C4-2B (cell line): ENCODE data around the gene GPHN.
"Not testable (repeated sequence)": the region's sequence is repeated elsewhere in the genome, so short reads cannot be mapped to it uniquely, and the experiment has no call there.

Experiments used
- H3K27ac ChIP-seq: fragments of 450-650 bp; 2 replicates; pipeline ENCODE4 v1.5.1; 2017
- CTCF ChIP-seq: fragments of 450-650 bp; conservative IDR thresholded peaks from 2 replicates; pipeline ENCODE4 v1.5.1; 2017; ENCODE audit warnings: mild to moderate bottlenecking
- ZFX ChIP-seq: fragments of 450-650 bp; IDR thresholded peaks from 2 replicates; pipeline ENCODE4 v1.6.1; 2017

Gene GPHN

GRCh38 chr14:66501592-66501991 lies 6.4 kb upstream of the GPHN start:
- TF ChIP-seq CTCF: no peak
- TF ChIP-seq ZFX: no peak
- no peak overlapping the region for H3K27ac ChIP-seq

DNA sequence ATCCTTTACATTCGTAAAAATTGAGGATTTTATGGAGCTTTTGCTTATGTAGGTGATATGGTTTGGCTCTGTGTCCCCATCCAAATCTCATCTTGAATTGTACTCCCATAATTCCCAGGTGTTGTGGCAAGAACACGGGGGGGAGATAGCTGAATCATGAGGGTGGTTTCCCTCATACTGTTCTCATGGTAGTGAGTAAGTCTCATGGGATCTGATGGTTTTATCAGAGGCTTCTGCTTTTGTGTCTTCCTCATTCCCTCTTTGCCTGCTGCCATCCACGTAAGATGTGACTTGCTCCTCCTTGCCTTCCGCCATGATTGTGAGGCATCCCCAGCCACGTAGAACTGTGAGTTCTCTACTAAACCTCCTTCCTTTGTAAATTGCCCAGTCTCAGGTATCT lies 5.1 kb upstream of the GPHN start:
- H3K27ac ChIP-seq: not testable (repeated sequence)

GRCh38 chr14:66503532-66503931 lies 4.4 kb upstream of the GPHN start:
- no peak overlapping the region for H3K27ac ChIP-seq
- no peak for TF ChIP-seq CTCF
- no peak for TF ChIP-seq ZFX

DNA sequence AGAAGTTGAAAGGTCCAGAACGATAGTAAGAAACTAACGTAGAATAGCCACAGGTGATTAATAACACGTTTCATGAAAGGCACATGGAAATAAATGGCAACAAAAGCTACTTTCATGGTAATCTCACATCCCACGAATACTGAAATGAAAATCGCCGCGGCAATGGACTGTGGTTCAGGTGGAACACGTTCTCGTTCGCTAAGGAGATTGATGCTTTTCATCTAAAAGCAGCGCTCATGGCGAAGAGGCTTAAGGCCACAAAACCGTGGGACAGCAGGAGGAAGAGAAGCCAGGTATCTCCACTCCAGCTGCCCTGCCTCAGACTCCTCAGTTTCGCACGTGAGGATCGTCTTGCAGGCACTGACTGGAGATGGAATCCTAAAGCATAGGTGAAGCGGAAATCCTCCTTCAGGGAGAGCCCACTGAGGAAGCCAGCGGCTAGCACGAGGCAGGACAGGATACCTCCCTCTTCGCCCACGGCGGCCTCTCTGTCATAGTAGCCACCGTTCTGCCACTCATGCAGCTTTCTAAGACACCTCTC lies 696 bp upstream of the GPHN start:
- H3K27ac ChIP-seq: peak overlapping the region; percentile 92
- TF ChIP-seq CTCF (no peak), ZFX (no peak)

- TF ChIP-seq ZFX (no peak), CTCF (no peak)
- peak overlapping the region; percentile 92 for H3K27ac ChIP-seq
These were observed 549 bp downstream of the GPHN start for GRCh38 chr14:66508547-66508845.

DNA sequence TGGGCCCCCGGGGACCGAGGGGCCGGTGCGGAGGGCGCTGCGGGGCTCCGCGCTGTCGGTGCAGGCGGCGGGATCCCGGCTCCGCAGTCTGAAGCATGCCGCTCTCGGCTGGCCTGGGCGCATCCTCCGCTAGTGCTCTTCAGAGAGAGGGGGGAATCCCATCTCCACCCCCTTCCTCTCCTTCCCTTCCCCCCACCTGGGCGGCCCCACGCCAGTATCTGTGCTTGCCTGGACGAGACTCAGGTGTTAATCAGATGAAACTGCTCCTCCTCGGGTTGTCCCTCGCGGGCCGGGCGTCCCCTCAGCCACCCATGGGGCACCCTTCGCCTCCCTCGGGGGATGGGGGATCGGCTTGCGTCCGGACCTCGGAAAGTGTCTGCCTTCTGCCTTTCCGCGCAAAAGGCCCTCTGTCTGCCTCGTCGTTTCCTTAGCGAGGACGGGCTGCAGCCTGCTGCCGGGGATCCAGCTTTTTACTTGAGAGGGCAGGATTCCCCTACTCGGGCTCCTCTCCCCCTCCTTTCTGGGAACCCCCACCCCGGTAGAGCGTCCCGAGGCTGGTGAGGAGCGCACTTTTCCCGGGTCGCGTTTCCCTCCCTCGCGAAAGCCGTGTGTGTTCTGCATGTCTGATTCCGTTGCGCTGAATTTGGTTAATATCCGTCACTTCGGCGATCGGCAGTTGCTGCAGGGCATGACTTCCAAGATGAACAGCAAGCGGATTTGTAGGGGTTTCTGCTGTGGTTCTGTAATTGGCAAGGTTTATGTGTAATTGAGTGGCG lies 1.1 kb downstream of the GPHN start:
- peak overlapping the region; percentile 92 for H3K27ac ChIP-seq

DNA sequence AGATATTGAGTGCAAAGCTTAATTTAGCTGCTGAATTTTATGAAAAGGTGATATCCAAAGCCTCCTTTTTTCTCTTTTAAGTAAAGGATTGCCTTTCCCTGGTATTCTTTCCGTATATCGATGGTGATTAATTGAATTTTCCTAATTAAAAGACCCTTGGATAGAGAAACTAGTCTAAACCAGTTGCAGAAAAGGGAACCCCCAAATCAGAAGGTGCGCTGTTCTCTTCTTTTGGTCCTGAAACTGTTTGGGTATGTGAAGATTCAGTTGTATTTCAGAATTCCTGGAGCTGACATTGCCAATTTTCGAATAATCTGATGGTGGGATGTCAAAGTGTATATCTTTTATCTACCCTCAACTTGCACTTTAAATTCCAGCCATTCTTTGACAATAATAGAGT lies 1.9 kb downstream of the GPHN start:
- TF ChIP-seq ZFX: no peak
- TF ChIP-seq CTCF: no peak
- no peak overlapping the region for H3K27ac ChIP-seq

More for the DNA sequence above, 1.1 kb downstream of the GPHN start:
- TF ChIP-seq ZFX (no peak), CTCF (no peak)

GRCh38 chr14:66511849-66512248 lies 3.9 kb downstream of the GPHN start:
- H3K27ac ChIP-seq: no peak overlapping the region
- TF ChIP-seq ZFX (no peak), CTCF (no peak)
